Left ventricle myocardium superior (tissue), 1 donor: ENCODE data around the gene DDX6. TPM values are rescaled to one million over a fixed set of nuclear protein-coding genes. Genes with fewer than 3 reads are reported as not detected.
"Not testable (repeated sequence)": the region's sequence is repeated elsewhere in the genome, so short reads cannot be mapped to it uniquely, and the experiment has no call there.

Experiments
- ATAC-seq: fragments of 200-7000 bp; cut with Tn5 transposase; one replicate; pipeline ENCODE4 v1.9.1; 2020; ENCODE audit warnings: mild to moderate bottlenecking, moderate library complexity
- DNase-seq: peaks from one replicate; pipeline ENCODE4 v3.0.0-alpha.2; 2020
- intact Hi-C: fragments of 100-400 bp; cut with micrococcal nuclease; formaldehyde crosslinking; loops from one replicate; pipeline ENCODE4 v1.11.0; 2022
- long read RNA-seq: library from polyadenylated mRNA; unstranded; transcript quantifications from one replicate; pipeline ENCODE4 v2.0.0, GENCODE V29; 2021
- total RNA-seq: library from RNA; stranded (reverse); fragmentation: NEBNext Ultra II Directional; extraction: Animal tissue kit (Norgen Biotek cat#: 25700); gene quantifications from one replicate; pipeline ENCODE4 v1.2.1, GENCODE V29; 2021
- donor health status: DM: no; HTN: yes; CAD: no; lungs with severe emphysema.

Gene DDX6
- total RNA-seq = 126 TPM
- long read RNA-seq, full-length matches to known transcripts = 4 of 30 reads
- long read RNA-seq, partial matches to known transcripts = 2 of 30 reads
- long read RNA-seq, other reads (novel, unspliced or antisense) = 24 of 30 reads

GRCh38 chr11:118791111-118791960 lies at the start of gene DDX6:
DDX6 (minus strand) TSS chr11:118791164; CDS start chr11:118786251, 4,913 bp downstream.
- ATAC-seq (peak; percentile 87), DNase-seq (peak; percentile 95)
- intact Hi-C loops = no loop called here

DNA sequence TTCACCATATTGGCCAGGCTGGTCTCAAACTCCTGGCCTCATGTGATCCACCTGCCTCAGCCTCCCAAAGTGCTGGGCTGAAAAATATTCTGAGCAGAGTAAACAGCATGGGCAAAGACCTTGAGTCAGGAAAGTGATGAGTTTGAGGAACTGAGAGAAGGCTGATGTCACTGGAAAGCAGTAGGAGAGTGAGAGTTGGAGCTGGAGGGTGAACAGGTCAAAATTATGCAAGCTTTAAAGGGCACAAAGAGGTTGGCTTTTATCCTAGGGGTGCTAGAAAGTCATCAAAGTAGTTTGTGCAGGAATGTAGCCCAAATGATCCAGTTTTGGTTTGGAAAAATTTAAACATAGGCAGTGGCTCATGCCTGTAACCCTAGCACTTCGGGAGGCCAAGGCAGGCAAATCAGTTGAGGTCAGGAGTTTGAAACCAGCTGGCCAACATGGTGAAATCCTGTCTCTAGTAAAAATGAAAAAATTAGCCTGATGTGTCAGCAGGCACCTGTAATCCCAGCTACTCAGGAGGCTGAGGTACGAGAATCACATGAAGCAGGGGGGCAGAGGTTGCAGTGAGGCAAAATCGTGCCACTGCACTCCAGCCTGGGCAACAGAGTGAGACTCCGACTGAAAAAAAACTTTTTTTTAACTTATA lies 48.1 kb upstream of the DDX6 start:
- intact Hi-C loops = no loop called here
- no peak for ATAC-seq
- no peak for DNase-seq

GRCh38 chr11:118837868-118838267 lies 46.9 kb upstream of the DDX6 start:
- ATAC-seq (no peak), DNase-seq (no peak)
- intact Hi-C loops = no loop called here

- DNase-seq (no peak), ATAC-seq (no peak)
- intact Hi-C loops = no loop called here
Observed at GRCh38 chr11:118834427-118835028, 43.6 kb upstream of the DDX6 start.

DNA sequence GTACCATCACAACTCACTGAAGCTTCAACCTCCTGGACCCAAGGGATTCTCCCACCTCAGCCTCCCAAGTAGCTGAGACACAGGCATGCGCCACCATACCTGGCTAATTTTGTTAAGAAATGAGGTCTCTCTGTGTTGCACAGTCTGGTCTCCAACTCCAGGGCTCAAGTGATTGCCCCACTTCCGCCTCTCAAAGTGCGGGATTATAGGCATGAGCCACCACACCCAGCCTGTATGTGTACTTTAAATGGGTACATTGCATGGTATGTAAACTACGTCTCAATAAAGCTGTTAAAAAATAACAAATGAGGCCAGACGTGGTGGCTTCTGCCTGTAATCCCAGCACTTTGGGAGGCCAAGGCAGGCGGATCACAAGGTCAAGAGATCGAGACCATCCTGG lies 36.2 kb upstream of the DDX6 start:
- ATAC-seq (no peak), DNase-seq (no peak)
- intact Hi-C loops = no loop called here

GRCh38 chr11:118822936-118823510 lies 32.1 kb upstream of the DDX6 start:
- DNase-seq, intact Hi-C loops, ATAC-seq: not testable (repeated sequence)

DNA sequence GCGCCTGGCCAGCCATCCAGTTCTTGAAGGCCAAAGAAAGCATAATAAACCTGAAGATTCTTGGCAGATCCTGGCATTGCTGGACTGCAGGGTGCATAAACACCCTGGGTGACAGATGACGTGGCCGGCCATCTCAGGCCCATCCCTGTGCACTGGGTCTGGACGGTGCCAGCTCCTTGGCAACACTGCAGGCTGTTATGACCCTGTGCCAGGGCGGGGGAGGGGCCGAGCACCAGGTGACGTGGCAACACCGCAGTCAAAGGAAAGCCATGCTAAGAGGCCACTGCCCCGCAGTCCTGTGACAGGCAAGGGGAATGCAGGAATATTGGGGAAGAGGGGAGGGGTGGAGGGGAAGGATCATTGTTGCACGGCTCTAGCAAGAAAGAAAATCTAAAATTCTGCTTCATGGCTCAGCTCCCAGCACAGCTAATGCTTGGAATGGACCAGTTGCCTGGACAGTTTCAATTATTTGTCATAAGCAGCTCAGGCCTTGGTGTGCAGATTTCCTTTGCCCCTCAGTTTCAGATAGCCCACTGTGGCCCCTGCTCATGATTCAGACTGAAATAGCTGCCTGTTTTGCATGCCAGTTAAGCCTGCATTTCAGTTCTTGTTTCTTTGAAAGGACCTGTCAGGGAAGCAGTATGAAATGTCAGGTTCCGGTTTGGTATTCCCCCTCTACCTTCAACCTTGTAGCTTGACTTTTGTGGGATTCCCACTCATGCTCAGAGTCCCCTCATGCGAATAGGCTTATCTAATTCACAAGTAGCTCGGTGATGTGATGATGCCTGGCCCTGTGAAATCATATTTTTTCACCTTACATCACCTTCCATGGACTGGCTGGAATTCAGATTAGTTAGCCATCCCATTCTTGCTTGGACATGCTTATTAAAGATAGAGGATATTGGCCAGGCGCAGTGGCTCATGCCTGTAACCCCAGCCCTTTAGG lies 29.7 kb upstream of the DDX6 start:
- ATAC-seq = peak; percentile 99
- intact Hi-C loops = no loop called here
- peak; percentile 86 for DNase-seq

DNA sequence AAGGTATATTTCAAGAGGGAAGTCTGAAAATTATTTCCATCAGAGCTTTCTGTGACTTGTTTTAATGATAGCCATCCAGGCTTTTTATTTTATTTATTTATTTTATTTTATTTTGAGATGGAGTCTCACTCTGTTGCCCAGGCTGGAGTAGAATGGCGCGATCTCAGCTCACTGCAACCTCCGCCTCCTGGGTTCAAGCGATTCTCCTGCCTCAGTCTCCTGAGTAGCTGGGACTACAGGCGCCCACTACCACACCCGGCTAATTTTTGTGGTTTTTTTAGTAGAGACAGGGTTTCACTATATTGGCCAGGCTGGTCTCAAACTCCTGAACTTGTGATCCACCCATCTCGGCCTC lies 29.0 kb upstream of the DDX6 start:
- intact Hi-C loops, DNase-seq, ATAC-seq: not testable (repeated sequence)

DNA sequence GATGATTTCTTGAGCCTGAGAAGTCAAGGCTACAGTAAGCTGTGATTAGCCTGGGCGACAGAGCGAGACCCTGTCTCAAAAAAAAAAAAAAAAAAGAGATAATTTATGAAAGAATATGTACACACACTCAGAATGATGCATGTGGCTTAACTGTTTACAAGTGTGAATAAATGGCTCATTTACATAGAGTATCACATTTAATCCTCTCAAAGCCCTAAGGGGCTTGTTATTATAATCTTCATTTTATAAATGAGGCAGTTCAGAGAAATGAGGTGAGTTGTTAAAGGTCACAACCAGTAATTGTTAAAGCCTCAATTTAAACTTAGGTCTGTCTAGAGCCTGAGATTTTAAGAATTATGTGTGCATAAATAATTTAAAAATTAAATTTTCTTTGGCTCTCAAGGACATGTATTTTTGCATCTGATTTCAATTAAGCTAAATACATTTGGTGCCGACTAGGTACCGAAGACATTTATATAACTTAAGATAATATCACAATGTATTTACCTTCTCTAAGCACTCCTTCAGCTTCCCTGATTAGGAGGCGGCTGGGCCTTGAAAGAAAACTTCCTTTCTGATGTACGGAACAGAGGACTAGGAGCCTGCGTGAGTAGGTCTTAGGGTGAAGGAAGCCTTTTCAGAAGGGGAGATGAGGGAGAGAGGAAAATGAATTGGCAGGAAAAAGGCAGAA lies 28.5 kb upstream of the DDX6 start:
- DNase-seq (no peak), ATAC-seq (no peak)
- intact Hi-C loops = no loop called here

- DNase-seq (no peak), ATAC-seq (no peak)
- intact Hi-C loops = no loop called here
Observed at GRCh38 chr11:118818130-118818529, 27.2 kb upstream of the DDX6 start.

GRCh38 chr11:118813551-118813950 lies 22.6 kb upstream of the DDX6 start:
- DNase-seq (no peak), ATAC-seq (no peak)
- intact Hi-C loops = no loop called here

GRCh38 chr11:118812485-118812884 lies 21.5 kb upstream of the DDX6 start:
- ATAC-seq (no peak), DNase-seq (no peak)
- intact Hi-C loops = no loop called here

GRCh38 chr11:118807800-118808778 lies 17.1 kb upstream of the DDX6 start:
- DNase-seq = no peak
- ATAC-seq = no peak
- intact Hi-C loops = no loop called here

- intact Hi-C loops = no loop called here
- no peak for DNase-seq
- ATAC-seq = no peak
Observed at GRCh38 chr11:118806400-118806799, 15.4 kb upstream of the DDX6 start.

- intact Hi-C loops = no loop called here
- no peak for ATAC-seq
- DNase-seq = no peak
Observed at GRCh38 chr11:118804094-118804493, 13.1 kb upstream of the DDX6 start.

- intact Hi-C loops = no loop called here
- DNase-seq (no peak), ATAC-seq (no peak)
Observed at GRCh38 chr11:118799372-118799771, 8.4 kb upstream of the DDX6 start.

DNA sequence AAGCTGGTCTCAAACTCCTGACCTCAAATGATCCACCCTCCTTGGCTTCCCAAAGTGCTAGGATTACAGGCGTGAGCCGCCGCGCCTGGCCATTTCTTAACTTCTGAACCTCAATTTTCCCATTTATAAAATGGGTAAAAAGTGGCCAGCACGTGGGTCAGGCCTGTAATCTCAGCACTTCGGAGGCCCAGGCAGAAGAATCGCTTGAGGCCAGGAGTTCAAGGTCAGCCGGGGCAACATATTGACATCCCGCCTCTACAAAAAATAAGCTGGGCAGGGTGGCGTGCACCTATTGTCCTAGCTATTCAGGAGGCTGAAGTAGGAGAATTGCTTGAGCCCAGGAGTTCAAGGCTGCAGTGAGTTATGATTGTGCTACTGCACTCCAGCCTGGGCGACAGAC lies 6.5 kb upstream of the DDX6 start:
- ATAC-seq (no peak), DNase-seq (no peak)
- intact Hi-C loops = no loop called here
